HG03378 (cell line): ENCODE data around the gene JSRP1.
"Not testable (repeated sequence)": the region's sequence is repeated elsewhere in the genome, so short reads cannot be mapped to it uniquely, and the experiment has no call there.

Experiments used
- ATAC-seq: cut with Tn5 transposase; IDR thresholded peaks from one replicate; pipeline ENCODE4 v1.9.1; 2021; ENCODE audit warnings: mild to moderate bottlenecking, moderate library complexity; ENCODE audit not compliant: unreplicated experiment

The JSRP1 gene

DNA sequence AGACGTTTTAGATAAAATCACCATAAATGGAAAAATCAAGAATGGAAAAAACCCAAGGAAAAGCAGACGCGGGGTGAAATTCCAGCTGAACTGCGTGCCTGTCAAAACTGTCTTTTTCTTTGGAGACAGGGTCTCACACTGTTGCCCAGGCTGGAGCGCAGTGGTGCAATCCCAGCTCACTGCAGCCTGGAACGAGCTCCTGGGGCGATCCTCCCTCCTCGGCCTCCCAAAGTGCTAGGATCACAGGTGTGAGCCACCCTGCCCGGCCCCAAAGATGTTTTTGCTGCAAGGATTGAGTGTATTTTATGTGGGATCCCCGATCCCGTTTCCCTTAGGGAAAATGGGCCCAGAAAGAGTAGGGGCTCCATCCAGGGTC, 26.6 kb upstream of the JSRP1 start:
- ATAC-seq, result no peak

DNA sequence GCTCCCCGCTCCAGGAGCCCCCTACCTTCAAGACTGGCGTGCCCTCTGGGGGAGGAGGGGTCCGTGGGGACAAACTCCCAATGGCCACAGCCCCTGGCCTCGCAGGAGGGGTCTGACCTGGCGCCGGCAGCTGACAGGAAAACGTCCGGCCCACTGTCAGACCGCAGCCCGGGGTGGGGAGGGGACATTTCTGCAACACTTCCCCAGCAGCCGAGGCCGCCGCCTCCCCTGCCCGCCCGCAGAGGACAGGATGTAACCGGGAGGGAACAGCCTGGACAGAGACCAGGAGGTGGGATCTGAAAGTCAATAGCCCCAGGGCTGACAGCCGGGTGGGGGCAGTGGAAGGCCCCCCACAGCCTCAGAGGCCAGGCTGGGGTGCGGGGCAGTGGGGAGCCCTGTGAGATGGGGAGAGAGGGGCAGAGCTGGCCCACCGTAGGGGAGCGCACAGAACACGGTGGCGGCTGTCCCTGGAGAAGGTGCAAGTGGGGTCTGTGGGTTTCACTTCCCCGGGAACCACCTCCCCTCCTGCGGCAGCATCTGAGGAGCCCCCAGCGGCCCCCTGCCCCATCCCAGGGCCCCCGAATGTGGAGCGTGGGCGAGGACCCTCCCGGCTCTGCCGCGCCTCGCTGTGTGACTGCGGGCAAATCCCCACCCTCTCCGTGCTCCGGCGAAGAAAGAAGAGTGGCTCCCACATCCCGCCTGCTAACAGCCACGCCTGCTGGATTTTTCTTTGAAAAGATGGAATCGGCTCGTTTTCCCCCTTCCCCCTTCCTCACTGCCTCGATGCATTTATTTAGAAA, 26.0 kb upstream of the JSRP1 start, which contains the start of gene PEAK3:
TSS of gene PEAK3 (minus strand) at position 114 of the 800 bp plus-strand sequence. CDS start 1,244 bp downstream, outside the sequence.
- no peak for ATAC-seq

DNA sequence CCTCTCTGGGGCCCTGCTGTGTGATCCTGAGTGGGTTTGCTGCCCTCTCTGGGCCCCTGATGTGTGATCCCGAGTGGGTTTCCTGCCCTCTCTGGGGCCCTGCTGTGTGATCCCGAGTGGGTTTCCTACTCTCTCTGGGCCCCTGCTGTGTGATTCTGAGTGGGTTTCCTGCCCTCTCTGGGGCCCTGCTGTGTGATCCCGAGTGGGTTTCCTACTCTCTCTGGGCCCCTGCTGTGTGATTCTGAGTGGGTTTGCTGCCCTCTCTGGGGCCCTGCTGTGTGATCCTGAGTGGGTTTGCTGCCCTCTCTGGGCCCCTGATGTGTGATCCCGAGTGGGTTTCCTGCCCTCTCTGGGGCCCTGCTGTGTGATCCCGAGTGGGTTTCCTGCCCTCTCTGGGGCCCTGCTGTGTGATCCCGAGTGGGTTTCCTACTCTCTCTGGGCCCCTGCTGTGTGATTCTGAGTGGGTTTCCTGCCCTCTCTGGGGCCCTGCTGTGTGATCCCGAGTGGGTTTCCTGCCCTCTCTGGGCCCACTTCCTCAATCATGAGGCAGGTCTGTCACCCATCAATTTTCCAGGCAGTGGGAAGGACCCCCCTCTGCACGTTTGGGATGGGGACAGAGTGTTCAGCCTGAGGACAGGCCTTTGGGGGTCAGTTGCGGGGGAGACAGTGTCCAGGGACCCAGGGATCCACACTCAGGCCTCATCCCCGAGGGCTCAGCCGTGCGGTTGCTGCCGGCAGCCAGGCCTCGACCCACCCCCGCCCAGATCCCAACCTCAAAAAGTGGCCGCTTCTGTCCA, 25.2 kb upstream of the JSRP1 start:
- ATAC-seq, result not testable (repeated sequence)

DNA sequence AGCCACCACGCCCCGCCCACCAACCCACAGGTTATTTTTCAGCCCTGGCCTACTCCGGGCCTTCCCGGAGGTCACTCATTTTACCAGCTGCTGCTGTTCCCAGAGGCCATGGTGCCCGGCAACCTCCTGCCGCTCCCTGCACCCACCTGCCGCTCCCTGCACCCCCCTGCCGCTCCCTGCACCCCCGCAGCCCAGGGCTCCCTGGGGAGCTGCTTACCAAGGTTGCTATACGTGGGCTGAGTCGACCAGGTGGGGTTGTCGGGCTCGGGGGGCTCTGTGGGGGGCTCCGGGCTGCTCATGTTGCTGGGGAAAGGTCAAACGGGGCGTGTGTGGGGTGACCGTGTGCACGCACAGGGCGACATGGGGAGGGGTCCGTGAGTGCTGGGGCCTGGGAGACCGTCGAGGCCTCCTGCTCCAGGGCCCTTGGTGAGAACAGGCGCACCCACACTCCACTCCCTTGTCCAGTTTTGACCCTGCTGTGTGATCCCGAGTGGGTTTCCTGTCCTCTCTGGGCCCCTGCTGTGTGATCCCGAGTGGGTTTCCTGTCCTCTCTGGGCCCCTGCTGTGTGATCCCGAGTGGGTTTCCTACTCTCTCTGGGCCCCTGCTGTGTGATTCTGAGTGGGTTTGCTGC, 24.5 kb upstream of the JSRP1 start:
- no peak for ATAC-seq

DNA sequence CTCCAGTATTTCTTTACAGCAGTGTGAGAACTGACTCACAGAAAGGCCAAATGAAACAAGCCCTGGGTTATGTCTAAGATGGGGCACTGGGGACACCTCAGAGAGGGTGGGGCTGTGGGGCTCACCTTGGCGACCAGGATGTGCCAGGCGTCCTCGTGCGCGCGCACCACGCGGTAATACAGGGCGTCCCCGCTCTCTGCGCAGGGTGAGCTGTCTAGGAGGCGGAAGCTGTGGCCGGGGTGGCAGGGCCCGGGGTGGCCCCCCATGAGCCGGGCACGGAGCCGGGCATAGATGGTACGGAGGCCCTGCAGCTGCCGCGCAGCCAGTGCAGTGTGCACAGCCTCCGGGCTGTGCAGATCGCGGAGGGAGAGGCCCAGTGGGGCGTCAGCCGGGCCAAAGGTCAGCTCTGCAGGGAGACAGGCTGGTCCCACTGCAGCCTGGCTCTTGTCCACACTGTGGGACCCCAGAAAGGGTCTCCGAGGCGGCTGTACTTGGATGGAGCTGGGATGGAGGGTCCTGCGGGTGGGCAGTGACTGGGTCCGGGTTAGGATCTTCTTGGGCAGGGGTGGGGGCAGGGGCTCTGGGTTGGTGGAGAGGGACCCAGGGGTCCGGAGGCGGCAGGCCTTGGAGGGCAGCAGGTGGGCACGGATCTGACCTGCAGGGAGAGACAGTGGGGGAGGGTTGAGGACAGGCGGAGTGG, 22.4 kb upstream of the JSRP1 start:
- ATAC-seq, result no peak

DNA sequence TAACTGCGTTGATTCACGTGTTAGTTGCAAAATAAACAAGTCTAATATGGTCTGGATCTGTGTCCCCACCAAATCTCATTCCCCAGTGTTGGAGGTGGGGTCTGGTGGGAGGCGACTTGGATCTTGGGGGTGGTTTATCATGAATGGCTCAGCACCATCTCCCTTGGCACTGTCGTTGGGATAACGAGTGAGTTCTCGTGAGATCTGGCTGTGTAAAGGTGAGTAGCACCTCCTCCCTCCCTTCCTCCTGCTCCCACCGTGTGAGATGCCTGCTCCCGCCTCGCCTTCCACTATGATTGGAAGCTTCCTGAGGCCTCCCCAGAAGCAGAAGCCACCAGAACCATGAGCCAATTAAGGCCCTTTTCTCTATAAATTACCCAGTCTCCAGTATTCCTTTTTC, 20.9 kb upstream of the JSRP1 start:
- no peak for ATAC-seq

DNA sequence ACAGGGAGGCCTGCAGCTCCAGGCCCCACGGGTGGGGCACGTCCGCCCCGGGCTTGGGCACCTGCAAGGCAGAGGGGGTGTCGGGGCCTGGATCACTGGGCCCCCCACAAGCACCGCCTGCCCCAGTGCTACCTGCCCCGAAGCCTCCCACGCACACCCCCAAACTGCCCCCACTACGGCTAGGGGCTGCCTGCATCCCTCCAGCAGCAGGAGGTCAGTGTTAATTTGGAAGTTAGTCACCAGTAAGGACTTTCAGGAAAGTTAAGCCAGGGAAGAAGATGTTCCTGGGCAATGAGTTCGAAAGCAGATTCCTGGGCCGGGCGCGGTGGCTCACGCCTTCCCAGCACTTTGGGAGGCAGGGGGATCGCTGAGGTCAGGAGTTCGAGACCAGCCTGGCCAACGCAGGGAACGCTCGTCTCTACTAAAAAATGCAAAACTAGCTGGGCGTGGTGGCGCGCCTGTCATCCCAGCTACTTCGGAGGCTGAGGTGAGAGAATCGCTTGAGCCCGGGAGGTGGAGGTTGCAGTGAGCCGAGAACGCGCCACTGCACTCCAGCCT, 20.3 kb upstream of the JSRP1 start:
- no peak for ATAC-seq

DNA sequence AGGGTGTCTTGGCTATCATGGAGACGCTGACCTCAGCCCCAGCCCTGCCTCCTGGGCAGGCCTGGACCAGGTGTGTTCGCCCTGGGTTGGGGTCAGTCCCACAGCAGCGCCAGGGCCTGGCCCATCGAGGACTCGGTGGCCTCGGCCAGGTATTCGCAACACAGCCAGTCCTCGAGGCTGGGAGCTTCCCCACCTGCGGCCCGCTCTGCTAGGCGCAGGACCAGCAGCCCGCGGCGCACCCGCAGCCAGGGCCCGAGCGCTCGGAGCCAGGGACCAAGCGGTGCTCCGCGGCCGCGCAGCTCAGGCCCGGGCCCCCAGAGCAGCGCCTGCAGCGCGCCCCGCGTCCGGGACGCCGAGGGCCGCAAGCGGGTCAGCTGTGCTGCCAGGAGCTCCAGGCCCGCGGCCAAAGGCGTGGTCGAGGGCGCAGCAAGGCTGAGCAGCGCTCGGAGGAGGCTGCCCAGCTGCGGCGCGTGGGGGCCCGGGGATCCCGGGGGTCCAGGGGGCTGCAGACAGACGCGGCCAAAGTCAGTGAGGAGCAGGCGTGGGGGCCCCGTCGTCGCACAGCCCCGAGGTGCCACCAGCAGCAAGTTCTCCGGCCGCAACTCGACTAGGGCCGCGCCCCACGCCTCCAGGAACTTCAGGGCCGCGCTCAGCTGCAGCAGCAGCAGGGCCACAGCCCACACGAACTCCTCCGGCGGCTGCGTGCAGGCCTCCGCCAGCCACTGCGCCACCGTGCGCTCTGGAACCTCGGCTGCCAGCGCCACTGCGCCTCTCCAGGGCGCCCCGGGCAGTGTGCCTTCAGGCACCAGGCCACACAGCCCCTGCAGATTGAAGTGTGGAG, 19.6 kb upstream of the JSRP1 start:
- no peak for ATAC-seq

DNA sequence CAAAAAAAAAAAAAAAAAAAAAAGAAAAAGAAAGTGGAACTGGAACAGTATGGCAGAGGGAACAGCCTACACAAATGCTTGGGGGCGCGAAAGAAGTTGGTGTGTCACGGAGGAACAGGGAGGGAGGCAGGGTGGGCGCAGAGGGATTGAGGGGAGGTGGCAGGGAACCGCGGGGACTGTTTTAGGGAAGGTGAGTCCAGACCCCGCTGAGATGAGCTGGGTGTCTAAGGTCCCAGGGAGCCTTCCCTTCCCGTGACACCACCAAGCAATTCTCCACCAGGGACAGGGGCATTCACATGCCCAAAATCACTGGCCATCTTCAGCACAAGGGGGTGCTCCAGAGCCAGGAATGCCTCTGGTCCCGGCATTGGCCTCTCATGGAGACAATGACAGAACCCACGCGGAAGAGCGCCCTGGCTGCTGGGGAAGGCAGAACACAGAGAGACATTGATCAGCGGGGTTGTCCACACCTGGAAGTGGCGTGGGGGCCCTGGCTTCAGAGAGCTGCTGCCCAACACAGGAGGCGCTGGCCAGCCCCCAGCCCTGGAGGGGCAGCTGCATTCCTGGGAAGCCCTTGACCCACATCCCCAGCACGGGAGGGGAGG, 18.8 kb upstream of the JSRP1 start:
- no peak for ATAC-seq

DNA sequence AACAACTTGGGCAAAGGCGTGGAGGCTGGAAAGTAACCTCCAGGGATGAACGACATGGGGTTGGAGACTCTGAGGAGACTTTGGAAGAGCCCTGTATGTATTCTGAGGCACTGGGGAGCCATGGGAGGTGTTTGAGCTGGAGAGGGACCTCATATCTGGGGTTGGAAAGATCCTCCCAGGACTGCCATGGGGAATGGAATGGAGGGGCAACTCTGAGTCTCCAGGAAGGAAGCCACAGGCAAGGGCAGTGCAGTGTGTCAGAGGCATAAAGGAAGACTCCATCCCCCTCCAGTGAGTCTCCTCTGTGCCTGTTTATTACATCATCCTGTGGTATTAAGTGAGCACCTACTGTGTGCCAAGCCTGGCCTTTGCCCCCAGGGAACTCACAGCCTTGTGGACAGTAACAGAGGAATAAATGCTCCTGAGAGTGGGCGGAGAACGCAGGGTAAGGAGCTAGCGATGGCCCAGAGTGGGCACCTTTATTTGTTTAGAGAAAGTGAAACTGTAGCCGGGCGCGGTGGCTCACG, 18.0 kb upstream of the JSRP1 start:
- no peak for ATAC-seq

DNA sequence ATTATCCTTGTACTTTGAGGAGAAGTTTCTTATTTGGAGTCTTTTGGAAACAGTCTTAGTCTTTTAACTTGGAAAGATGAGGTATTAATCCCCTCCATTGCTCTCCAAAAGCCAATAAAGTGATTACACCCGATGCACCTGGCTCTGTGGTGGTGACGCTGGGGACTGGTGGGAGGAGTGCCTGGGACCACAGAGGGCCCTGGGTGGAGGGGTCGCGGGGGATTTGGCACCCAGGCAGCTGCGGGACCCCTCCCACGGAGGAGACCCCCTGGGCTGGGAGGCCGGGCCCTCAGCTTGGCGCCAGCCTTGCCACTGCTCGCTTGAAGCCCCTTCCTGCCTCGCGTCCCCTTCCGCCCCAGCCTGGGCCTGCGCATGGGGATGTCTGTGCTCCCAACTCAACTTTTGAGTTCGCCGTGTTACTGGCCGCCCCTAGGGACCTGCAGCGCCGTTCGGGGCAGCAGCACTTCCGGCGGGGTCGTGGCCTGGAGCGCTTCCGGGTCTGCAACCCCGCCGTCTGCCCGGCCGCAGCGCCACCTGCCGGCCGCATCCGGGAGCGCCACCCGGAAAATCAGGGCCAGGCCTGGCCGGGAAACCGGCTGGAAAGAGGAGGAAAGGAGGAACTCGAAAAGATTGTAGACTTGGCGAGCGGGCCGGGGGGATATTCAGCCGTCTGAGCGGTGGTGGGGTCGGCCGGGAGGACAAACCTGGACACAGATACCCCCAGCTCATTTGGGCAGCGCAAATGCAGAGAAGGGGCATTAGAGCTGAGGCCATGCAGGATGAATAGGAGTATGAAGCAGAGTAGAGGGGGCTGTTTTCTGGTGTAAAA, 17.4 kb upstream of the JSRP1 start:
- no peak for ATAC-seq

DNA sequence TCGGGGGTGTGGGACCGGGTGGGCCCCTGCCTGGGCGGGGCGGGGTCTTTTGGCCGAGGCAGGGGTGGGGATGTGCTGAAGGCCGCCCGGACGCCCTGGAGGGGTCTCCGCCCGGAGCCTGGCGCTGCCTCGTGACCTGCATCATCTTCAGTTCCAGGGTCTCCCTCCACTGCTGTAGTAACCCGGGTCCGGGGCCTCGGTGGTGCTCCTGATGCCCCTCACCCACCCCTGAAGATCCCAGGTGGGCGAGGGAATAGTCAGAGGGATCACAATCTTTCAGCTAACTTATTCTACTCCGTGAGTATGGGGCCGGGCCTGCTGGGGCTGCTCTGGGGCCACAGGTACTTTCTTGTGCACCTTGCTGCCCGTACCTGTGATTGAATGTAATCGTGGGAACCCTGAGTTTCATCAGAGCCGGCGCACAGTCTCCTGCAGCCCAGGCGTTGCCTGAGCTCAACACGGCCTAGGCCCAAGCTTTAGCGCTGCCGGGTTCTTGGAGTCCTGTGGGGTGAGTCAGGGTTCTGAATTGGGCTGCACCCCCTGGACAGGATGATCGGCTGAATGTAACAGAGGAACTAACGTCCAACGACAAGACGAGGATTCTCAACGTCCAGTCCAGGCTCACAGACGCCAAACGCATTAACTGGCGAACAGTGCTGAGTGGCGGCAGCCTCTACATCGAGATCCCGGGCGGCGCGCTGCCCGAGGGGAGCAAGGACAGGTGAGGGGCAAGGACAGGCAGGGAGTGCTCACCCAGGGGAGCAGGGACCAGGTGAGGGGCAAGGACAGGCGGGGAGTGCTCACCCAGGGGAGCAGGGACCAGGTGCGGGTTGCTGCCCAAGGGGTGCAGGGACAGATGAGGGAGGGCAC, 15.3 kb upstream of the JSRP1 start:
- no peak for ATAC-seq

DNA sequence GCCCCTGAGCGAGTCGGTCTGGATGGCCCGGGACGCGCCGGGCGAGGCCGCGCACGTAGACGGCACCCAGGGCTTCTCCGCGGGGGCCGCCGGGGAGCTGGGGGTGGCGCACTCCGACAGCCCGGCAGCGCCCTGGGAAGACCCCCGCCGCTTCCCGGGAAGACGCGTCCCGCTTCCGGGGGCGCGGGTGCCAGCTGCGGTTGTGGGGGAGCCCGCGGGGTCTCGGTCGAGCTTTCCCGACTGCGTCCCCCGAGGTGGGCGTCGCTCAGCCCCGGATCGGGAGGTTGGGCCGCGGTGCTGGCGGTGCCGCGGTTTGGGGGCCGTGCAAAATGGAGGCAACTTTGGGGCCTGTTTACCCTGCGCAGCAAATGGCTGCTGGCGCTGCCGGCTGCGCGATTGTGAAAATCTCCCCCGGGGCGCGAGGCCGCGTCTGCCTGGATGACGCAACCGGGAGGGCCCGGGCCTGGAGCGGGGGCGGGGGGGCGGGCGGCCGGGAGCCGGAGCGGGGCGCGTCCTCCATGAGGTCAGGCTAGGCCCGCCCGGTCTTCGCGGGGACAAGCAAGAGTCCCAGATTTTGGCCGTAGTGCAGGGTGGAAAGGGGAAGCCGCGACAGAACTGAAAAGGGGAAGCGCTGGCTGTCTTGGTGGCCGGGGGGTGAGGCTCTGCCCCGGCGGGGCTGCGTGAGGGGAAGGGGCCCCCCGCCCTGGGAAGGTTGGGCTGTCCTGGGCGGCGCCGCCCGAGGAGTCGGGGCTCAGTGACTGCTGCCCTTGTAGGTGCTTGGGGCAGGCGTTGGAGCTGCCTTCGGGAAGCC, 14.4 kb upstream of the JSRP1 start:
- ATAC-seq, result no peak

DNA sequence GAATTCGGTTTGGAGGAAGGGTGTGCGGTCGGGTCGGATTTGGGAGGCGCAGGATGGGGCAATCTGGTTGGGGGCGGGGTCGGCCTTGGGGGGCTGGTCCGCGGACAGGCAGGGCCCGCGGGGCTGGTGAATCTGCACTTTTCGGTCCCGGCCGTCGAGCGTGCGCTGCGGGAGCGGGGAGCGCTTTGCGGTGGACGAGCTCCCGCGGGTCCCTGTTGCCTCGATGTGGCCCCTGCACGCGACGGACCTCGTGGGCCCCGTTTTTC, 13.9 kb upstream of the JSRP1 start:
- ATAC-seq, result no peak

DNA sequence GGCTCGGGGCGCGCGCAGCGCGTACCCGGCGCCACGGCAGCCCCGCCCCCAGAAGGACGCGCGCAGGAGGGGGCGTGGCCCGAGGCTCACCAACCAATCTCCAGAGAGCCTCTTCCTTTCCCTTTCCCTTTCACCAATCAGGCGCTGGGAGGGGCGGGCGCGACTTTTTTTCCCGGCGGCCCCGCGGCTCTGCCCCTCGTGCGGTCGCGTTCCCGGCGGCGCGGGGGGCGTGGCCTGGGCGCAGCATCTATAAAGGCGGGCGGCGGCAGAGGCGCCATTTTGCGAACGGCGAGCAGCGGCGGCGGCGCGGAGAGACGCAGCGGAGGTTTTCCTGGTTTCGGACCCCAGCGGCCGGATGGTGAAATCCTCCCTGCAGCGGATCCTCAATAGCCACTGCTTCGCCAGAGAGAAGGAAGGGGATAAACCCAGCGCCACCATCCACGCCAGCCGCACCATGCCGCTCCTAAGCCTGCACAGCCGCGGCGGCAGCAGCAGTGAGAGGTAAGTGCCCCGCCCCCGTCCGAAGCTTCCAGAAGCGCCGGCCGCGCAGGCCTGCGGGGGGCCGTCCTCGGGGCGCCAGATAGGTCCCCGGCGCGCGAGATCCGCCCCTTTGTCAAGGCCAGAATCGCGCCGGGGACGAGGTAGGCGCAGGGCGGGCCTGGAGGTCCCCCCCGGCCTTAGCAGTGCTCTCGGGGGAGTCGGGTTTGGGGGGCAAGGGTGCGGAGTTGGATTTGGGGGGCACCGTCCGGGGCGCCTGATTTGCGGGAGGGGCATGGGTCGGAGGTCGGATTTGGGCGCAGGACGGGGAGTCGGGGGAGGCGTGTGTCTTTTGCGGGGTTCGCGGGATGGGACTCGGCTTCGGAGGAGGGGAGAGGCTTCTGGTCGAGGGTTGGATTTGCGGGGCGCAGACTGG, 13.3 kb upstream of the JSRP1 start:
- peak; percentile 37 for ATAC-seq

DNA sequence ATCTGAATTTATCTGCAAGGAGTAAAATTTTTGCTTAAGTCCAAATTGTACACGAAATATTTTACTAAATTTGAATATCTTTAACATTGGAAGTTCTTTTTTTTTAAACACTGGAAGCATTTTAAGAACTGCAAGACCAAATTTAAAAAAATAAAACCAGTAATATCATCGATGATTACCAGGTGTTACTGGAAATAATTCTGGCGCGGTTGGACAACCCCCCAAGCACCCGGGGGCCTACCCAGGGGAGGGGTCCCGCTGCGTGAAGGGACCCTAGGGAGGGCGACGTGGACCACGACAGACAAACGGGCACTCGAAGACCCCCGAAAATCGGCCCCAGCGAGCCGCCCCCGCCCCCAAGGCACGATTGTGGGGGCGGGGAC, 12.6 kb upstream of the JSRP1 start:
- ATAC-seq, result no peak
